GM18951 (cell line): ENCODE measurements around the gene MTMR3.

ENCODE experiments used
- POLR2A ChIP-seq: IDR thresholded peaks from 4 replicates; pipeline ENCODE4 v1.6.1; 2011; ENCODE audit warnings: mild to moderate bottlenecking; ENCODE audit not compliant: insufficient read length, insufficient read depth; ENCODE audit errors: extremely low read depth
- in situ Hi-C: fragments of 300-500 bp; cut with MboI; formaldehyde crosslinking; loops from one replicate; pipeline ENCODE4 v1.12.0; 2022; ENCODE audit warnings: low sequenced_read_pairs, mixed read lengths, inconsistent platforms; ENCODE audit not compliant: unreplicated experiment

Gene MTMR3

GRCh38 chr22:29944339-29944738 lies 61.4 kb downstream of the MTMR3 start:
- in situ Hi-C loops: no loop called here
- TF ChIP-seq POLR2A: no peak

- in situ Hi-C loops: no loop called here
- no peak for TF ChIP-seq POLR2A
These were observed 62.5 kb downstream of the MTMR3 start for GRCh38 chr22:29945435-29945834.

DNA sequence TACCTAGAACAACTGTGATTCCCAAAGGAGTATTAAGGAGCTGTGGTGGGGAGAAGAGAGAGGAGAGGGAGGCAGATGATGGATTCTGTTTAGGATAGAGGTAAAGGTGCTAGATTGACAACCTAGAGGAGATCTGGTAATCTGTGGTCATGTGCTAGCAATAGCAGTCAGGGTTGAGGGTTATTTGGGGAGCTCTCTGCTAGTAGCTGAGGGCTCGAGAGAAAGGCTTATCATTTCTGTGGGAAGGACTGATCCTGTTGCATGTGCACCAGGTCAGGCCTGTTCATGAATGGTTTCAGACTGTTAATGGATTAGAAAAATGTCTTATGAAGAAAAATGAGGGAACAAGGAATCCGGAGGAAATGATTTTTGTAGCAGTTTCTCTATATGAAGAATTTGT lies 63.2 kb downstream of the MTMR3 start:
- no peak for TF ChIP-seq POLR2A
- in situ Hi-C loops: no loop called here

DNA sequence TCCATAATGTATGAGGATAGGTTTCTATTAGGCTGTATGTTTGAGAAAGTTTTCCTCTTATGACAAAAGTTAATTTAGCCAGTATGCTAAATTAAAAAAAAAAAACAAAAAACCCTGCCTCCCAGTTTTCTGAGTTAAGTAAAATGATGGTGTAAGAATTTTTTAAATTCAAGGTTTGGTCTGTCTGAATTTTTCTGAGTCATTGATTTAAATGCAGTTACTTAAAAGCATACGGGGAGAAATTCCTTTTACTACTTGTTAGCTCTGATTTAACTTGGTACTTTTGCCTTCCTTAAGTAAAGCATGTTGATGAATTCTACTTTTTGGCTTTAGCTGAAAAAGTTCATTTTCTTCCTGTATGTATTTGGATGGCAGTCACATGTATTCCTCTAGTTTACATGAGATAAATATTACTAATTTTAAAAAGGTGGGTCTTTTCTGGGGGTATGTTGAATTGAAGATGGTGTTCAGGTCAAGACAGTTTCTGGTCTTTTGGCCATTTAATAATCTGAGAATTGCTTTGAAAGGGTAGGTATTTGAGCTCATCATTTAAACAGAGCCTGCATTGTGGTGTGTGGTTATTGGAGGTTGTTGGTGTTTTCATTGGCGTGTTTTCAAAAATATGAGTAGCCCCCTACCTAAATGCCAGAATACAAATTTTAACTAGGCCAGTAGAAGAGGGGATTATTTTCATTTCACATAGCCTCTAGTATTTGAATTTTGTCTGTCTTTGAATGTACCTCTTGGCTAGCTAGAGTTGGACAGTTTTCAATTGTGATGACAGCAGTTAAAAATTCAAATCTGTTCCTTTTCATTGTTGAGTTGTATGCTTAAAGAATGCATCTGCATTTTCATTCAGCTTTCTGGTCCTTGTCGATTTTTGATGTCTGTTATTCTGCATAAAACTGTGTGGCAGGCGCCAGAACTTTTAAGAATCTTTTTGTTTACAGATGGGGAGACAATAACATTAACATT lies 64.7 kb downstream of the MTMR3 start:
- in situ Hi-C loops: no loop called here
- TF ChIP-seq POLR2A: no peak

GRCh38 chr22:29948385-29948769 lies 65.4 kb downstream of the MTMR3 start:
- in situ Hi-C loops: no loop called here
- TF ChIP-seq POLR2A: no peak

DNA sequence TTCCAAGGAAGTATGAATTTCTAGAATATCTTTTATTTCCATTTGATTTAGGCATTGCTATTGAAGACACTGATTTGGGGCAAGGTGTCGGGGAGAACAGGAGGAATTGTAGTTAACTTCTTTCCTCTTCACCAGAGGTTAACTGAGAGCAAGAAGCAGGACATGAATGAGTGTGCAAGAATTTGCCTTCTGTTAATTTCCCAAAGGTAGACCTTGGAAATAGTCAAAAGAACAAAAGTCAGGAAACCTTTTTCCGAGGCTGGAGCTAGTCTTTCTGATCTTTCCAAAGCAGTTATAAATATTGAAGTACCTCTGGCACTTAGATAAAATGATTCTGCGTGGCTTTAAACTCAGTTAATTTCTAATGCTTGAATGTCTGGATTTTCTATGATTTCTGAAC lies 66.9 kb downstream of the MTMR3 start:
- no peak for TF ChIP-seq POLR2A
- in situ Hi-C loops: no loop called here

GRCh38 chr22:29951791-29952413 lies 68.9 kb downstream of the MTMR3 start:
- no peak for TF ChIP-seq POLR2A
- in situ Hi-C loops: no loop called here

- no peak for TF ChIP-seq POLR2A
- in situ Hi-C loops: no loop called here
These were observed 71.4 kb downstream of the MTMR3 start for GRCh38 chr22:29954203-29954855.

DNA sequence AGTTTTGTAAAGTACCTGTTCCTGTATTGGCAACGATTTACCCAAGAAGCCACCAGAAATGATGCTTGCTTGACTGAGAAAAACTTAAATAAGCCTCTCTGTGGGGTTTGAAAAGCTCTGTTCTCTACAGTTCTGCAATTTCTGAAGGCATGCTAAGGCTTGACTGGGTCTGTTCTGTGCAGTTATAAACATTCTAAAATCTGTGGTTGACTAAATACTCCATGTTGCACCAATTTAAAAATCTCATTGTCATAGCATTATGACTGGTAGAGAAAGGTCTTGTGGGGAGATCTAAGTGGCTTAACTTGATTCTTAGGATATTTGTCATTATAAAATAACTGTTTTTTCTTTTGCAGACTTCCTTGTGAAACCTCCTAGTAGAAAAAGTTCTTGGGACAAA lies 73.7 kb downstream of the MTMR3 start:
- in situ Hi-C loops: no loop called here
- TF ChIP-seq POLR2A: no peak

GRCh38 chr22:29958170-29958569 lies 75.2 kb downstream of the MTMR3 start:
- TF ChIP-seq POLR2A: no peak
- in situ Hi-C loops: no loop called here

- no peak for TF ChIP-seq POLR2A
- in situ Hi-C loops: no loop called here
These were observed 81.8 kb downstream of the MTMR3 start for GRCh38 chr22:29964776-29965175.

DNA sequence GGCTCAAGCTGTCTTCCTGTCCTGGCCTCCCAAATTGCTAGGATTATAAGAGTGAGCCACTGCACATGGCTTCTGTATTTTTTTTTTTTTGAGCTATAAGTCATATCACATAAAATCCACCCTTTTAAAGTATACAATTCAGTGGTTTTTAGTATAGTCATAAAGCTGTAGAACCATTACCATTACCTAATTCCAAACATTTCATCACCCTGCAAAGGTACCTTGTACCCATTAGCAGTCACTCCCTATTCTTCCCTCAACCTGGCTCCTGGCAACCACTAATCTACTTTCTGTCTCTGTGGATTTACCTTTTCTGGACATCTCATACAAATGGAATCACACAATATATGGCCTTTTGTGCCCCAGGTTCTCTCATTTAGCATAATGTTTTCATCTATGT lies 84.5 kb downstream of the MTMR3 start:
- TF ChIP-seq POLR2A: no peak
- in situ Hi-C loops: no loop called here

- in situ Hi-C loops: no loop called here
These were observed 88.6 kb downstream of the MTMR3 start for GRCh38 chr22:29971607-29972006.

More at GRCh38 chr22:29971607-29972006, 88.6 kb downstream of the MTMR3 start:
- no peak for TF ChIP-seq POLR2A
